ENCODE measurements around the gene BCL7C.

GRCh38 chr16:30920891-30921290 is 27.0 kb upstream of the BCL7C start:
- no peak for TF ChIP-seq CTCF (IDR thresholded peaks at IDR 0.05; ENCODE audit: low read depth, low read length, poor library complexity, severe bottlenecking)
- TF ChIP-seq EZH2phosphoT487 (IDR thresholded peaks at IDR 0.05; ENCODE audit: borderline replicate concordance, low read length): no peak
